ENCODE data around the gene PRR30. TPM values are rescaled to one million over a fixed set of nuclear protein-coding genes. Genes with fewer than 3 reads are reported as not detected.

Gene PRR30
- total RNA-seq, 2 experiments from 2014 or later, result not detected

- DNase-seq, result peak; percentile 94 to 99 (median 98)
- peak within 1 kb of the TSS; percentile 94 for H3K27ac Mint-ChIP-seq
- Histone ChIP-seq H3K4me1 (ENCODE audit: insufficient read depth, low read length) (peaks cover 30% of the 10 kb centered on the region), H3K36me3 (ENCODE audit: insufficient read depth, low read length) (peaks cover 36% of the 10 kb centered on the region), H3K27ac (ENCODE audit: low read depth in 1 of 2, low read length in 2 of 2) (peak within 1 kb of the TSS; percentile 55 to 79), H3K4me3 (ENCODE audit: low read length) (peak within 1 kb of the TSS; percentile 90), H3K27me3 (ENCODE audit: control insufficient read depth in 1 of 2, insufficient read depth in 2 of 2, low read length in 2 of 2) (no peaks in the 10 kb centered on the region), H3K9me3 (ENCODE audit: control insufficient read depth in 1 of 2, insufficient read depth in 1 of 2, low read length in 2 of 2) (no peaks in the 10 kb centered on the region)
- TF ChIP-seq CTCF (IDR thresholded peaks at IDR 0.05), result no peak
- POLR2A ChIA-PET, result interaction anchor here (1.0 to 3.8 kb wide), 7 partner anchors 10 to 83 kb away, joined by 3 to 56 read pairs (median 6); partner anchors contain the start of genes ABHD1, AGBL5, ATRAID and KHK
- peaks cover 19% of the 10 kb centered on the region for H3K4me1 Mint-ChIP-seq (ENCODE audit: low read depth)
- peak; percentile 97 for ATAC-seq (ENCODE audit: poor library complexity)
- H3K36me3 Mint-ChIP-seq (ENCODE audit: low read depth), result peaks cover 35% of the 10 kb centered on the region
- CTCF ChIA-PET, result interaction anchor here (0.5 to 2.6 kb wide), 6 partner anchors 11 to 169 kb away, joined by 3 to 8 read pairs (median 4); partner anchors contain the start of genes ABHD1 and AGBL5
- H3K9me3 Mint-ChIP-seq, result no peaks in the 10 kb centered on the region
- H3K4me3 Mint-ChIP-seq, result peak within 1 kb of the TSS; percentile 98
- no peaks in the 10 kb centered on the region for H3K27me3 Mint-ChIP-seq
- intact Hi-C loops (cut with DNase I, micrococcal nuclease), result loop anchor here (1.0 to 5.0 kb wide), 7 partner anchors 11 to 101 kb away; partner anchors contain the start of genes ABHD1 (in 2 of the 2), ATRAID (in 2 of the 2), SLC5A6 (in 2 of the 2) and KHK (in 1 of the 2)
These were observed 5.1 kb downstream of the PRR30 start, which contains the start of gene PREB for GRCh38 chr2:27133905-27134780. Gene PREB (minus strand): TSS chr2:27134636. CDS start chr2:27134421, 215 bp downstream.

- intact Hi-C loops (cut with DNase I, micrococcal nuclease), result loop anchor here in 1 of 2 experiments (2.0 to 5.0 kb wide), 2 partner anchors 61 to 85 kb away; partner anchors contain the start of gene OST4
- peak overlapping the region; percentile 98 for H3K4me3 Mint-ChIP-seq
- H3K9me3 Mint-ChIP-seq, result no peaks in the 10 kb centered on the region
- H3K9me3 ChIP-seq (ENCODE audit: control insufficient read depth in 1 of 2, insufficient read depth in 1 of 2, low read length in 2 of 2), result no peaks in the 10 kb centered on the region
- H3K4me1 Mint-ChIP-seq (ENCODE audit: low read depth), result peaks cover 19% of the 10 kb centered on the region
- H3K36me3 ChIP-seq (ENCODE audit: insufficient read depth, low read length), result peaks cover 36% of the 10 kb centered on the region
- ATAC-seq (ENCODE audit: poor library complexity), result peak; percentile 13
- peak overlapping the region in 1 of 2 donors; percentile 55 for H3K27ac ChIP-seq (ENCODE audit: low read depth in 1 of 2, low read length in 2 of 2)
- H3K27ac Mint-ChIP-seq, result peak overlapping the region; percentile 94
- POLR2A ChIA-PET, result interaction anchor here (1.1 to 3.8 kb wide), 6 partner anchors 9 to 82 kb away, joined by 4 to 56 read pairs (median 10); partner anchors contain the start of genes ABHD1, AGBL5, ATRAID and KHK
- peaks cover 30% of the 10 kb centered on the region for H3K4me1 ChIP-seq (ENCODE audit: insufficient read depth, low read length)
- peaks cover 40% of the 10 kb centered on the region for H3K36me3 Mint-ChIP-seq (ENCODE audit: low read depth)
- H3K27me3 ChIP-seq (ENCODE audit: control insufficient read depth in 1 of 2, insufficient read depth in 2 of 2, low read length in 2 of 2), result no peaks in the 10 kb centered on the region
- CTCF ChIA-PET, result interaction anchor here (0.5 to 2.6 kb wide), 6 partner anchors 10 to 170 kb away, joined by 3 to 8 read pairs (median 4); partner anchors contain the start of genes ABHD1 and AGBL5
- H3K4me3 ChIP-seq (ENCODE audit: low read length), result peak overlapping the region; percentile 90
- H3K27me3 Mint-ChIP-seq, result no peaks in the 10 kb centered on the region
- DNase-seq, result peak in 4 of 14 experiments; percentile 20 to 47 (median 34)
- TF ChIP-seq CTCF (IDR thresholded peaks at IDR 0.05), result no peak
These were observed 5.9 kb downstream of the PRR30 start for GRCh38 chr2:27133195-27133875.

GRCh38 chr2:27131429-27131828 is 7.8 kb downstream of the PRR30 start:
- H3K36me3 Mint-ChIP-seq (ENCODE audit: low read depth), result peaks cover 40% of the 10 kb centered on the region
- Histone ChIP-seq H3K27me3 (ENCODE audit: control insufficient read depth in 1 of 2, insufficient read depth in 2 of 2, low read length in 2 of 2) (no peaks in the 10 kb centered on the region), H3K9me3 (ENCODE audit: control insufficient read depth in 1 of 2, insufficient read depth in 1 of 2, low read length in 2 of 2) (no peaks in the 10 kb centered on the region), H3K36me3 (ENCODE audit: insufficient read depth, low read length) (peaks cover 36% of the 10 kb centered on the region), H3K27ac (ENCODE audit: low read depth in 1 of 2, low read length in 2 of 2) (no peak overlapping the region), H3K4me1 (ENCODE audit: insufficient read depth, low read length) (peaks cover 30% of the 10 kb centered on the region), H3K4me3 (ENCODE audit: low read length) (no peak overlapping the region)
- H3K27ac Mint-ChIP-seq, result no peak overlapping the region
- intact Hi-C loops (cut with DNase I, micrococcal nuclease), result loop anchor here in 1 of 2 experiments (5.0 kb wide), 1 partner anchor 59 kb away; the partner anchor contains the start of gene OST4
- peak overlapping the region; percentile 46 for H3K4me3 Mint-ChIP-seq
- no peak for DNase-seq
- H3K9me3 Mint-ChIP-seq, result no peaks in the 10 kb centered on the region
- ChIA-PET POLR2A (interaction anchor here (1.2 kb wide), 1 partner anchor 8 kb away, joined by 3 read pairs; the partner anchor contains the start of gene ABHD1), CTCF (interaction anchor here (0.9 kb wide), 1 partner anchor 148 kb away, joined by 3 read pairs; no protein-coding TSS in a partner anchor)
- no peak for ATAC-seq (ENCODE audit: poor library complexity)
- no peak for TF ChIP-seq CTCF (IDR thresholded peaks at IDR 0.05)
- peaks cover 19% of the 10 kb centered on the region for H3K4me1 Mint-ChIP-seq (ENCODE audit: low read depth)
- H3K27me3 Mint-ChIP-seq, result no peaks in the 10 kb centered on the region

Data from CD4-positive, alpha-beta T cell (primary cell).